GM12873 (cell line): ENCODE results near the gene RNU5B-1.

Experiments
- CTCF ChIP-seq: IDR thresholded peaks from 2 replicates; pipeline ENCODE4 v1.5.1; 2012; ENCODE audit warnings: low read depth, mild to moderate bottlenecking, moderate library complexity, low read length, control low read depth; ENCODE audit not compliant: insufficient read depth; ENCODE audit errors: missing control alignments

RNU5B-1 gene

GRCh38 chr15:65329984-65330735 lies 25.7 kb downstream of the RNU5B-1 start:
- no peak for TF ChIP-seq CTCF

DNA sequence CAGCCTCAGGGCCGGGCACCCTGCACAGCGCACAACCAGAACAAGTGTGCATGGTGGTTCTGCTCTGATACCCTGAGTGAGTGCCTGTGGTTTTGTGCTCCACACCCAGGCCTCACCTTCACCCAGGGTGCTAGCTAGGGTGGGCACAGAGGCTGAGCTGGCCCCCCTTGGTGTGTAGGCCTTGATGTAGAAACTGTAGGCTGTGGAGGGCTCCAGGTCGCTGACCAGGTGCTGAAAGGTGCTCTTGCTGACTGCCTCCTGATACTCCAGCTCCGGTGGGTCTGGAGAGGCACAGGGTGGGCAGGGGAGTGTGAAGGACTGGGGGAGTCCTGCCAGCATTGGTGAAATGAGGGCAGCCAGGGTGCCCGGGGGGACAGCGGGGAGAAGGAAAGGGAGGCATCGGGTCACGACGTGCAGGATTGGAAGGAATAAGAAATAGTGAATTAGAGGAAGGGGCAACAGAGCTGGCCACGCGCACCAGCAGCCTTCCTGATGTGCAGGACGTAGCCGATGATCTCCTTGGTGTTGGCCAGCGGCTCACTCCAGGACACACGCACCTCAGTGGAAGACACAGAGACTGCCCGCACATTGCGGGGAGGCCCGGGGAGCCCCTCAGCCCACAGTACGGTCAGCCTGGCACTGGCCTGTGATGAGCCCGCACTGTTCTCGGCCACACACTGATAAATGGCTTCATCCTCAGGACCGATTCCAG lies 26.6 kb downstream of the RNU5B-1 start:
- TF ChIP-seq CTCF, result no peak

DNA sequence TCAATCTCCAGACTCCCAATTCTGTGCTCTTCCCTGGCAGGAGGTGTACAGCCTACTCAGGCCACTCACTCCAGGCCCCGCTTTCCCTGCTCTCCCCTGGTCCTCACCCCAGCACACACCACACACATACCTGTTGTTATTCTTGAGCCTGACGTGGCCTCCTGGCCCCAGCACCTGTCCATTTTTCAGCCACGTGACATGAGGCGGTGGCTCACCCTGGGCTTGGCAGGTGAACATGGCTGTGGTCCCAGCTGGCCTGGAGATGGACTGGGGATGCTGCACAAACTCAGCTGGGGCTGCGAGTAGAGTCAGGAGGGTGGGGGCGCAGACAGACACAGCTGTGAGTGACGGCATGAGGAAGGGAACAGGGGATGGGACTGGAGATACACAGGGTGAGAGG lies 27.3 kb downstream of the RNU5B-1 start:
- no peak for TF ChIP-seq CTCF

DNA sequence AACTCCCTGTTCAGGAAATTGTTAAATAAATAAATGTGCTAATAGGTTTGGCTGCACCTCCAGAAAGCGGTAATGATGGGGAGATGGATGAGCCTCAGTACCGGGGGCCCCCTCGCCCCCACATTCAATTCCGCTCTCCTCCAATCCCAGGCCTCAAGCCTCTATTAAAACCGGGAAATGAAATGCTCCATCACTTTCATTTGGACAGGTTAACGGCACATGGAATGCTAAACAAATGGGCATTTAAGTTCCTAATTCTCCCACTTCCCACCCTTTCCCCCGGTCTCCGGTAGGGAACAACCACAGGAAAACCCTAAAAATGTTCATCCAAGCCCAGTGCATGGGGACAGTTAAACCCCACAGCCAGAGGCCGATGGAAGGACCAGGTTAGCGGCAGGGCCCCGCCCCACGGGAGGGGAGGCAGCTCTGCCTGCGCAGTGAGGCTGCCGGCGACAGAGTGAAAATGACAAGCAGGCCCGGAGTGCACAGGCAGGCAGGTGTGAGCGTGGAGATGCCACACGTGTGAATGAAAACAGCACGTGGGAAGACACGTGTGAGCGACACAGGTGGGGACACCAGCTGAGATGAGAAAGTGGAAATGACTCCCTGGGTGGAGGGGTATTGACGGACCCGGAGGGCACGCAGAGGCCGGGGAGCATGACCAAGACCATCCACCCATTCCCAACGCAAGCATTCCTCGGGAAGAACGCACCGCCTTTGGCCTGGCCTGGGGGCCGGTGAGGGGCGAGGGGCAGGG lies 28.1 kb downstream of the RNU5B-1 start:
- TF ChIP-seq CTCF, result no peak

DNA sequence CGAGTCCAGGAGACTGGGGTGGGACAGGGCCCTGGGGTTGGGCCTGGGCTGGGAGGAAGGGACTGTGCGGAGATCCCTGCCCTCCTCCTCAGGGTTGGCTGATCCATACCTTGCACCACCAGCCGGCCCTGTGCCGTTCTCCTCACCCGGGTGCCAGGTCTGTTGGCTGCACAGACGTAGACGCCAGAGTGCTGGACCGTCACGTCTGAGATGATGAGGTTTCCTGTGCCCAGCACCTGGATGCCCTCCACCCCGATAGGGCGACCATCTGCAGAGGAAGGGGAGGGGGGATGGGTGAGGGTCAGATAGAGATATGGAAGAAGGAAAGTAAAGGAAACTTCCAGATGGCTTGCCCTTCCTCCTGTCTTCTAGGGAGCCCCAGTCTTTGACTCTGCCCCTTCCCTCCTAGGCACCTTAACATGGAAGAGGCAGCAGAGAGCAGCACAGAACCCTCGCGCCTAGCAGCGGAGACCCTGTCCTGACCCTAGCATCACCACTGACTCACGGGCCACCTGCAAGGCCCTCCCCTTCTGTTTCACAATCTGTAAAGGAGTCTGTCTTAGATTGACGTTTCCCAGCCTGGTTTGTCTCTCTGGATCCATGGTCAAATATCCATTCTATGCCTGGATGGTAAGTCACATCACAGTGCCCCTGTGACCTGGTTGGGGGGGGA lies 28.8 kb downstream of the RNU5B-1 start:
- no peak for TF ChIP-seq CTCF

DNA sequence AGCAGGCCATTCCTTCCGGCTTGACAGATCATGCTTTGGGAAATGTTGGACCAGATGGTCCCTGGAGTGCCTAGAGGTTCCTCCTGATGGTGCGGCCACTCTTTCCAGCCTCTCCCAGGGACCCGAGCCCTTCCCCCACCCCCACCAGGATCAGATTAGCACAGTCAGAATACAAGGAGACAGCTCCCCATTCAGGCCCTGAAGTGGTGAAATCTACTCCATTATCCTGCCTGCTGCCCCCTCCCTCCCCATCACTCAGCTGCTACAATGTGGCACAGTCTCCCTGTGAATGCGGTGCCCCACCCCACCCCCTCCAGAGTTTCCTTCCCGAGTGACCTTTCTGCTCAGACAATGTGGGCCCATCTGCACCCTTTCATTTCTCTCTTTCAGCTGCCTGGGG lies 29.4 kb downstream of the RNU5B-1 start:
- TF ChIP-seq CTCF, result no peak
